ENCODE results near the gene BCL2. TPM values are rescaled to one million over a fixed set of nuclear protein-coding genes. Genes with fewer than 3 reads are reported as not detected.

The BCL2 gene
- total and polyA plus RNA-seq, 9 of the 15 experiments (the other 6 are each of a cell fraction or from before 2014, with no cell fraction given): 0.10 to 1.1 (median 0.65) TPM

DNA sequence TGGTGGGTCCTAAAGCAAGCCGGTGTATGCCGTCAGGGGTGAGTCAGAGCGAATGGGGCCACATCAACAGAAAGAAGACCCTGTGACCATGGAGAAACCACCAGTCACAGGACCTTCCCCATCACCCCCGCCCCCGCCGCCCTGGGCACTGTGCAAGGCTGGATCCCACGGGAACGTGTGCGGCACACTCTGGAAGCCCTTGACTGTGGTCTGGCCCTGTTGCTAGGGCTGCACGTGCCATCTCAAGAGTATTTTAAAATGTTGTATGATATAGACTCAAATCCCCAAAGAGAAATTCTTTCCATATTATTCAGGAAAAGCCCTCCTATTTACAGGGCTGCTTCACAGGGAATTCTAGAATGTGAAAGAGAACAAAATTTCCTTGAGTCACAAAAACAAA lies 174.8 kb downstream of the BCL2 start:
- no peaks in the 10 kb centered on the region for H3K79me2 ChIP-seq (ENCODE audit: control insufficient read depth, insufficient read depth, low read length)
- POLR2A ChIA-PET: no interaction called here
- no peak for TF ChIP-seq SMARCC2 (IDR thresholded peaks at IDR 0.05; ENCODE audit: low read depth)
- TF ChIP-seq, protein P1, sequence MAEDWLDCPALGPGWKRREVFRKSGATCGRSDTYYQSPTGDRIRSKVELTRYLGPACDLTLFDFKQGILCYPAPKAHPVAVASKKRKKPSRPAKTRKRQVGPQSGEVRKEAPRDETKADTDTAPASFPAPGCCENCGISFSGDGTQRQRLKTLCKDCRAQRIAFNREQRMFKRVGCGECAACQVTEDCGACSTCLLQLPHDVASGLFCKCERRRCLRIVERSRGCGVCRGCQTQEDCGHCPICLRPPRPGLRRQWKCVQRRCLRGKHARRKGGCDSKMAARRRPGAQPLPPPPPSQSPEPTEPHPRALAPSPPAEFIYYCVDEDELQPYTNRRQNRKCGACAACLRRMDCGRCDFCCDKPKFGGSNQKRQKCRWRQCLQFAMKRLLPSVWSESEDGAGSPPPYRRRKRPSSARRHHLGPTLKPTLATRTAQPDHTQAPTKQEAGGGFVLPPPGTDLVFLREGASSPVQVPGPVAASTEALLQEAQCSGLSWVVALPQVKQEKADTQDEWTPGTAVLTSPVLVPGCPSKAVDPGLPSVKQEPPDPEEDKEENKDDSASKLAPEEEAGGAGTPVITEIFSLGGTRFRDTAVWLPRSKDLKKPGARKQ (CRISPR knock-in tag; IDR thresholded peaks at IDR 0.05): no peak
- no peak for TF ChIP-seq KDM1A (IDR thresholded peaks at IDR 0.05)
- TF ChIP-seq ZNF41 (CRISPR knock-in tag; conservative IDR thresholded peaks at IDR 0.05): no peak
- TF ChIP-seq MTA2 (IDR thresholded peaks at IDR 0.05; ENCODE audit: low read depth): no peak
- TF ChIP-seq, protein P2, sequence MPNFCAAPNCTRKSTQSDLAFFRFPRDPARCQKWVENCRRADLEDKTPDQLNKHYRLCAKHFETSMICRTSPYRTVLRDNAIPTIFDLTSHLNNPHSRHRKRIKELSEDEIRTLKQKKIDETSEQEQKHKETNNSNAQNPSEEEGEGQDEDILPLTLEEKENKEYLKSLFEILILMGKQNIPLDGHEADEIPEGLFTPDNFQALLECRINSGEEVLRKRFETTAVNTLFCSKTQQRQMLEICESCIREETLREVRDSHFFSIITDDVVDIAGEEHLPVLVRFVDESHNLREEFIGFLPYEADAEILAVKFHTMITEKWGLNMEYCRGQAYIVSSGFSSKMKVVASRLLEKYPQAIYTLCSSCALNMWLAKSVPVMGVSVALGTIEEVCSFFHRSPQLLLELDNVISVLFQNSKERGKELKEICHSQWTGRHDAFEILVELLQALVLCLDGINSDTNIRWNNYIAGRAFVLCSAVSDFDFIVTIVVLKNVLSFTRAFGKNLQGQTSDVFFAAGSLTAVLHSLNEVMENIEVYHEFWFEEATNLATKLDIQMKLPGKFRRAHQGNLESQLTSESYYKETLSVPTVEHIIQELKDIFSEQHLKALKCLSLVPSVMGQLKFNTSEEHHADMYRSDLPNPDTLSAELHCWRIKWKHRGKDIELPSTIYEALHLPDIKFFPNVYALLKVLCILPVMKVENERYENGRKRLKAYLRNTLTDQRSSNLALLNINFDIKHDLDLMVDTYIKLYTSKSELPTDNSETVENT (CRISPR knock-in tag; IDR thresholded peaks at IDR 0.05): no peak
- TF ChIP-seq BCL6 (CRISPR knock-in tag; IDR thresholded peaks at IDR 0.05): no peak
- TF ChIP-seq, protein P3, sequence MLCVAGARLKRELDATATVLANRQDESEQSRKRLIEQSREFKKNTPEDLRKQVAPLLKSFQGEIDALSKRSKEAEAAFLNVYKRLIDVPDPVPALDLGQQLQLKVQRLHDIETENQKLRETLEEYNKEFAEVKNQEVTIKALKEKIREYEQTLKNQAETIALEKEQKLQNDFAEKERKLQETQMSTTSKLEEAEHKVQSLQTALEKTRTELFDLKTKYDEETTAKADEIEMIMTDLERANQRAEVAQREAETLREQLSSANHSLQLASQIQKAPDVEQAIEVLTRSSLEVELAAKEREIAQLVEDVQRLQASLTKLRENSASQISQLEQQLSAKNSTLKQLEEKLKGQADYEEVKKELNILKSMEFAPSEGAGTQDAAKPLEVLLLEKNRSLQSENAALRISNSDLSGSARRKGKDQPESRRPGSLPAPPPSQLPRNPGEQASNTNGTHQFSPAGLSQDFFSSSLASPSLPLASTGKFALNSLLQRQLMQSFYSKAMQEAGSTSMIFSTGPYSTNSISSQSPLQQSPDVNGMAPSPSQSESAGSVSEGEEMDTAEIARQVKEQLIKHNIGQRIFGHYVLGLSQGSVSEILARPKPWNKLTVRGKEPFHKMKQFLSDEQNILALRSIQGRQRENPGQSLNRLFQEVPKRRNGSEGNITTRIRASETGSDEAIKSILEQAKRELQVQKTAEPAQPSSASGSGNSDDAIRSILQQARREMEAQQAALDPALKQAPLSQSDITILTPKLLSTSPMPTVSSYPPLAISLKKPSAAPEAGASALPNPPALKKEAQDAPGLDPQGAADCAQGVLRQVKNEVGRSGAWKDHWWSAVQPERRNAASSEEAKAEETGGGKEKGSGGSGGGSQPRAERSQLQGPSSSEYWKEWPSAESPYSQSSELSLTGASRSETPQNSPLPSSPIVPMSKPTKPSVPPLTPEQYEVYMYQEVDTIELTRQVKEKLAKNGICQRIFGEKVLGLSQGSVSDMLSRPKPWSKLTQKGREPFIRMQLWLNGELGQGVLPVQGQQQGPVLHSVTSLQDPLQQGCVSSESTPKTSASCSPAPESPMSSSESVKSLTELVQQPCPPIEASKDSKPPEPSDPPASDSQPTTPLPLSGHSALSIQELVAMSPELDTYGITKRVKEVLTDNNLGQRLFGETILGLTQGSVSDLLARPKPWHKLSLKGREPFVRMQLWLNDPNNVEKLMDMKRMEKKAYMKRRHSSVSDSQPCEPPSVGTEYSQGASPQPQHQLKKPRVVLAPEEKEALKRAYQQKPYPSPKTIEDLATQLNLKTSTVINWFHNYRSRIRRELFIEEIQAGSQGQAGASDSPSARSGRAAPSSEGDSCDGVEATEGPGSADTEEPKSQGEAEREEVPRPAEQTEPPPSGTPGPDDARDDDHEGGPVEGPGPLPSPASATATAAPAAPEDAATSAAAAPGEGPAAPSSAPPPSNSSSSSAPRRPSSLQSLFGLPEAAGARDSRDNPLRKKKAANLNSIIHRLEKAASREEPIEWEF (CRISPR knock-in tag; IDR thresholded peaks at IDR 0.05): no peak
- no peak for TF ChIP-seq TEAD1 (CRISPR knock-in tag; IDR thresholded peaks at IDR 0.05)
- TF ChIP-seq, protein P4, sequence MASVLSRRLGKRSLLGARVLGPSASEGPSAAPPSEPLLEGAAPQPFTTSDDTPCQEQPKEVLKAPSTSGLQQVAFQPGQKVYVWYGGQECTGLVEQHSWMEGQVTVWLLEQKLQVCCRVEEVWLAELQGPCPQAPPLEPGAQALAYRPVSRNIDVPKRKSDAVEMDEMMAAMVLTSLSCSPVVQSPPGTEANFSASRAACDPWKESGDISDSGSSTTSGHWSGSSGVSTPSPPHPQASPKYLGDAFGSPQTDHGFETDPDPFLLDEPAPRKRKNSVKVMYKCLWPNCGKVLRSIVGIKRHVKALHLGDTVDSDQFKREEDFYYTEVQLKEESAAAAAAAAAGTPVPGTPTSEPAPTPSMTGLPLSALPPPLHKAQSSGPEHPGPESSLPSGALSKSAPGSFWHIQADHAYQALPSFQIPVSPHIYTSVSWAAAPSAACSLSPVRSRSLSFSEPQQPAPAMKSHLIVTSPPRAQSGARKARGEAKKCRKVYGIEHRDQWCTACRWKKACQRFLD (CRISPR knock-in tag; IDR thresholded peaks at IDR 0.05): no peak
- no peak for TF ChIP-seq ILF3 (IDR thresholded peaks at IDR 0.05; ENCODE audit: borderline replicate concordance)
- no peak for TF ChIP-seq ZNF696 (CRISPR knock-in tag; conservative IDR thresholded peaks at IDR 0.05)
- TF ChIP-seq MEF2A (IDR thresholded peaks at IDR 0.05; ENCODE audit: control insufficient read depth, low read depth, low read length): no peak

More for the DNA sequence above, 174.8 kb downstream of the BCL2 start:
- FAIRE-seq: no peak
- peaks cover 15 to 46% of the 10 kb centered on the region in 2 experiments; a peak in 3 of 5 replicates for H3K27me3 ChIP-seq (ENCODE audit: control insufficient read depth in 2 of 2, insufficient read depth in 2 of 2, low read length in 2 of 2)
- no peak for DNase-seq (ENCODE audit: extremely low read depth in 1 of 4, low spot score in 3 of 4)
- H3K4me3 ChIP-seq: no peak overlapping the region
- H3K9ac ChIP-seq (ENCODE audit: insufficient read depth in 1 of 2, low read depth in 2 of 2, low read length in 2 of 2): no peak overlapping the region
- no peaks in the 10 kb centered on the region for H3K9me3 ChIP-seq (replicated peaks; ENCODE audit: control insufficient read depth, insufficient read depth, low read depth, low read length)
- BruUV-seq (replicated peaks): no TSS peak
- intact Hi-C loops (cut with micrococcal nuclease) (no loop called here), in situ Hi-C loops (cut with MboI) (no loop called here)
- no peak overlapping the region for H3K4me2 ChIP-seq (ENCODE audit: insufficient read depth, low read length)
- H4K20me1 ChIP-seq (replicated peaks; ENCODE audit: control insufficient read depth, insufficient read depth, low read length): no peaks in the 10 kb centered on the region
- WGBS (ENCODE audit: insufficient coverage, low coverage, missing lambda C conversion rate): 4% methylated on average over 5 of the region's 10 CpGs
- H3K36me3 ChIP-seq (ENCODE audit: control insufficient read depth, insufficient read depth, low read length): no peaks in the 10 kb centered on the region
- no peaks in the 10 kb centered on the region for H3K9me1 ChIP-seq (ENCODE audit: control insufficient read depth, insufficient read depth, low read length)
- CTCF ChIA-PET (ENCODE audit: low intra/inter-chr PET ratio): interaction anchor here (0.6 kb wide), 1 partner anchor 341 kb away, joined by 3 read pairs; no protein-coding TSS in a partner anchor
- no peak overlapping the region for H3K27ac ChIP-seq (ENCODE audit: extremely low read depth, low read depth, low read length)
- H3K4me1 ChIP-seq (replicated peaks in 1 of 2; ENCODE audit: control insufficient read depth in 2 of 2, insufficient read depth in 2 of 2, low read length in 2 of 2): no peaks in the 10 kb centered on the region
- H2AFZ ChIP-seq (ENCODE audit: low read depth, low read length): no peak overlapping the region
- no peak for ATAC-seq

Measured in K562 (cell line).